ENCODE results near the gene RNFT2. TPM values are rescaled to one million over a fixed set of nuclear protein-coding genes. Genes with fewer than 3 reads are reported as not detected.

RNFT2 gene
- total and polyA plus RNA-seq, 7 donors = 0.04 to 0.64 (median 0.36) TPM

GRCh38 chr12:116835484-116835883, 97.4 kb downstream of the RNFT2 start:
- intact Hi-C loops (cut with DNase I) = no loop called here

GRCh38 chr12:116837097-116837496, 99.0 kb downstream of the RNFT2 start:
- no peak for TF ChIP-seq CTCF (IDR thresholded peaks at IDR 0.05)
- H3K36me3 ChIP-seq (ENCODE audit: insufficient read depth in 1 of 2, low read depth in 1 of 2) = no peaks in the 10 kb centered on the region
- no peak overlapping the region for H3K27ac ChIP-seq
- intact Hi-C loops (cut with DNase I) = no loop called here
- WGBS, 3 donors = 63 to 66% (median 65%) methylated on average over 9 of the region's 9 CpGs
- H3K27me3 ChIP-seq (ENCODE audit: insufficient read depth in 3 of 3, low read length in 2 of 3) = no peaks in the 10 kb centered on the region
- no peaks in the 10 kb centered on the region for H3K9me3 ChIP-seq
- ATAC-seq (no peak), DNase-seq (no peak)
- H3K4me3 ChIP-seq = no peak overlapping the region
- no peaks in the 10 kb centered on the region for H3K4me1 ChIP-seq

More at GRCh38 chr12:116835484-116835883, 97.4 kb downstream of the RNFT2 start:
- 79 to 88% (median 87%) methylated on average over 1 of the region's 1 CpG for WGBS, 3 donors
- no peak for TF ChIP-seq CTCF (IDR thresholded peaks at IDR 0.05)
- H3K4me3 ChIP-seq = no peak overlapping the region
- H3K36me3 ChIP-seq (ENCODE audit: insufficient read depth in 1 of 2, low read depth in 1 of 2) = no peaks in the 10 kb centered on the region
- no peaks in the 10 kb centered on the region for H3K27me3 ChIP-seq (ENCODE audit: insufficient read depth in 3 of 3, low read length in 2 of 3)
- H3K27ac ChIP-seq = no peak overlapping the region
- DNase-seq (no peak), ATAC-seq (no peak)
- H3K4me1 ChIP-seq = no peaks in the 10 kb centered on the region
- no peaks in the 10 kb centered on the region for H3K9me3 ChIP-seq

- intact Hi-C loops (cut with DNase I) = no loop called here
- TF ChIP-seq CTCF (IDR thresholded peaks at IDR 0.05) = no peak
Measured at GRCh38 chr12:116838365-116838764, 100.2 kb downstream of the RNFT2 start.

GRCh38 chr12:116839287-116839830, 101.2 kb downstream of the RNFT2 start:
- TF ChIP-seq CTCF (IDR thresholded peaks at IDR 0.05) = no peak
- Histone ChIP-seq H3K36me3 (ENCODE audit: insufficient read depth in 1 of 2, low read depth in 1 of 2) (no peaks in the 10 kb centered on the region), H3K27ac (no peak overlapping the region), H3K9me3 (no peaks in the 10 kb centered on the region), H3K27me3 (ENCODE audit: insufficient read depth in 3 of 3, low read length in 2 of 3) (peaks cover 0 to 1% (median 0%) of the 10 kb centered on the region in 3 donors), H3K4me3 (no peak overlapping the region), H3K4me1 (no peaks in the 10 kb centered on the region)
- ATAC-seq (no peak), DNase-seq (no peak)
- intact Hi-C loops (cut with DNase I) = no loop called here
- WGBS, 3 donors = 87 to 100% (median 98%) methylated on average over 3 of the region's 3 CpGs

More at GRCh38 chr12:116838365-116838764, 100.2 kb downstream of the RNFT2 start:
- no peaks in the 10 kb centered on the region for H3K4me1 ChIP-seq
- DNase-seq (no peak), ATAC-seq (no peak)
- H3K36me3 ChIP-seq (ENCODE audit: insufficient read depth in 1 of 2, low read depth in 1 of 2) = no peaks in the 10 kb centered on the region
- H3K27ac ChIP-seq = no peak overlapping the region
- 73 to 81% (median 80%) methylated on average over 4 of the region's 4 CpGs for WGBS, 3 donors
- peaks cover 0 to 1% (median 0%) of the 10 kb centered on the region in 3 donors for H3K27me3 ChIP-seq (ENCODE audit: insufficient read depth in 3 of 3, low read length in 2 of 3)
- no peak overlapping the region for H3K4me3 ChIP-seq
- H3K9me3 ChIP-seq = no peaks in the 10 kb centered on the region

GRCh38 chr12:116843085-116843484, 105.0 kb downstream of the RNFT2 start:
- 89 to 92% (median 90%) methylated on average over 6 of the region's 6 CpGs for WGBS, 3 donors
- Histone ChIP-seq H3K27ac (no peak overlapping the region), H3K4me1 (no peaks in the 10 kb centered on the region), H3K27me3 (ENCODE audit: insufficient read depth in 3 of 3, low read length in 2 of 3) (peaks cover 0 to 1% (median 0%) of the 10 kb centered on the region in 3 donors), H3K4me3 (no peak overlapping the region), H3K9me3 (no peaks in the 10 kb centered on the region), H3K36me3 (ENCODE audit: insufficient read depth in 1 of 2, low read depth in 1 of 2) (no peaks in the 10 kb centered on the region)
- ATAC-seq = no peak
- DNase-seq = no peak
- no peak for TF ChIP-seq CTCF (IDR thresholded peaks at IDR 0.05)
- intact Hi-C loops (cut with DNase I) = no loop called here
